SH-SY5Y (cell line): Measurements from ENCODE around the gene MYO10.

Experiments used
- GATA2 ChIP-seq: IDR thresholded peaks from 2 replicates; pipeline ENCODE4 v1.6.1; 2011; ENCODE audit warnings: mild to moderate bottlenecking, low read depth, low read length
- GATA3 ChIP-seq: IDR thresholded peaks from 2 replicates; pipeline ENCODE4 v1.6.1; 2011; ENCODE audit warnings: low read depth, mild to moderate bottlenecking, low read length, moderate library complexity

- TF ChIP-seq GATA2: no peak
- TF ChIP-seq GATA3: no peak
Observed at GRCh38 chr5:16880547-16880946, 55.5 kb downstream of the MYO10 start.
